Measurements from ENCODE around the gene SAP30BP.

GRCh38 chr17:75681289-75681688 lies 14.2 kb downstream of the SAP30BP start:
- TF ChIP-seq CTCF (tag by site-specific recombination; IDR thresholded peaks at IDR 0.05) = no peak
- no peak for TF ChIP-seq YY1 (tag by site-specific recombination; IDR thresholded peaks at IDR 0.05)
- no peak for TF ChIP-seq ZFP41 (tag by site-specific recombination; IDR thresholded peaks at IDR 0.05; ENCODE audit: borderline replicate concordance)
- no peak for TF ChIP-seq EGR2 (tag by site-specific recombination; IDR thresholded peaks at IDR 0.05; ENCODE audit: low read depth)
- no peak for TF ChIP-seq ZNF174 (tag by site-specific recombination; IDR thresholded peaks at IDR 0.05)
- no peak for TF ChIP-seq BCL11A (tag by site-specific recombination; IDR thresholded peaks at IDR 0.05; ENCODE audit: low read depth)
- no peak for TF ChIP-seq PRDM2 (tag by site-specific recombination; IDR thresholded peaks at IDR 0.05; ENCODE audit: borderline replicate concordance)
- no peak for TF ChIP-seq ZNF274 (IDR thresholded peaks at IDR 0.05; ENCODE audit: low read length)
- TF ChIP-seq ZNF274 (tag by site-specific recombination; IDR thresholded peaks at IDR 0.05; ENCODE audit: borderline replicate concordance) = no peak

All from HEK293 (cell line).